T-cell (primary cell): Measurements from ENCODE around the gene CNTNAP2. TPM values are rescaled to one million over a fixed set of nuclear protein-coding genes. Genes with fewer than 3 reads are reported as not detected.
A peak's percentile ranks its signal among the peaks of the same experiment; 100 is the strongest.
"Not testable (repeated sequence)": the region's sequence is repeated elsewhere in the genome, so short reads cannot be mapped to it uniquely, and the experiment has no call there.

Experiments
- ATAC-seq, 4 experiments: fragments of 200-7000 bp in 3 of 4; fragments of 150-1000 bp in 1 of 4; cut with Tn5 transposase; replicated peaks in 1 of 4; 1 replicate in 3 of 4; 2 replicates in 1 of 4; pipeline ENCODE4 v1.10.0; 2021; ENCODE audit warnings: moderate library complexity in 3 of 4, mild to moderate bottlenecking in 2 of 4, moderate number of reproducible peaks in 1 of 4
- CTCF ChIA-PET, 2 donors: fragments of 300-600 bp; sonication (Branson Sonifier 250); formaldehyde crosslinking; loops; one replicate each; lab custom pipeline; 2022; ENCODE audit warnings: antibody characterized with exemption in 2 of 2; lab: Charles Lee
- POLR2A ChIA-PET, 2 donors: fragments of 300-600 bp; sonication (Branson Sonifier 250); formaldehyde crosslinking; loops; one replicate each; lab custom pipeline; 2022; ENCODE audit warnings: antibody characterized with exemption in 2 of 2; lab: Charles Lee
- DNase-seq, 35 experiments: peaks; one replicate each; pipeline versions ENCODE4 v3.0.0 to v3.0.0-alpha.2; 2013 to 2023
- H3K27ac ChIP-seq: one replicate; pipeline ENCODE4 v1.5.1; 2013; ENCODE audit warnings: low read length
- H3K27me3 ChIP-seq, 2 experiments: replicated peaks in 1 of 2; 1 replicate in 1 of 2; 2 replicates in 1 of 2; pipeline versions ENCODE4 v1.6.1 to v1.7.0; 2013; ENCODE audit warnings: low read length in 1 of 2, mixed read lengths in 1 of 2; ENCODE audit not compliant: control insufficient read depth in 2 of 2, insufficient read depth in 2 of 2; ENCODE audit errors: extremely low read depth in 1 of 2
- H3K36me3 ChIP-seq, 2 donors: 1 replicate in 1 of 2; 2 replicates in 1 of 2; pipeline versions ENCODE4 v1.6.1 to v1.7.0; 2013; ENCODE audit warnings: low read length in 1 of 2; ENCODE audit not compliant: control insufficient read depth in 2 of 2, insufficient read depth in 1 of 2; ENCODE audit errors: extremely low read depth in 1 of 2
- H3K4me1 ChIP-seq, 2 experiments: 1 replicate in 1 of 2; 2 replicates in 1 of 2; pipeline versions ENCODE4 v1.6.1 to v1.7.0; 2013; ENCODE audit warnings: low read length in 2 of 2, mixed read lengths in 1 of 2; ENCODE audit not compliant: insufficient read depth in 2 of 2, control insufficient read depth in 1 of 2; ENCODE audit errors: extremely low read depth in 1 of 2
- H3K4me3 ChIP-seq, 2 donors: 1 replicate in 1 of 2; 2 replicates in 1 of 2; pipeline versions ENCODE4 v1.5.1 to v1.7.0; 2013; ENCODE audit warnings: mild to moderate bottlenecking in 2 of 2, low read length in 1 of 2, moderate library complexity in 1 of 2; ENCODE audit not compliant: control insufficient read depth in 1 of 2; ENCODE audit errors: extremely low read depth in 1 of 2
- H3K9me3 ChIP-seq: 2 replicates; pipeline ENCODE4 v1.7.0; 2013
- H3K27ac Mint-ChIP-seq, 2 donors: one replicate each; pipeline ENCODE4 v1.8.0; 2020 to 2021; ENCODE audit warnings: mild to moderate bottlenecking in 2 of 2, mixed read lengths in 2 of 2
- H3K27me3 Mint-ChIP-seq, 2 donors: one replicate each; pipeline ENCODE4 v1.8.0; 2021 to 2022; ENCODE audit warnings: mixed read lengths in 2 of 2
- H3K36me3 Mint-ChIP-seq: one replicate; pipeline ENCODE4 v1.8.0; 2021; ENCODE audit warnings: mixed read lengths
- H3K4me1 Mint-ChIP-seq, 3 donors: one replicate each; pipeline ENCODE4 v1.8.0; 2020 to 2022; ENCODE audit warnings: mixed read lengths in 3 of 3, mild to moderate bottlenecking in 1 of 3
- H3K4me3 Mint-ChIP-seq, 3 donors: one replicate each; pipeline ENCODE4 v1.8.0; 2020 to 2022; ENCODE audit warnings: mild to moderate bottlenecking in 3 of 3, mixed read lengths in 3 of 3, moderate library complexity in 3 of 3
- H3K9me3 Mint-ChIP-seq, 3 donors: one replicate each; pipeline ENCODE4 v1.8.0; 2020 to 2022; ENCODE audit warnings: mixed read lengths in 3 of 3
- WGBS: methylation state at CpG from one replicate; pipeline ENCODE4 v1.1.5; 2013; ENCODE audit warnings: missing lambda C conversion rate; ENCODE audit not compliant: insufficient coverage; 5-methylcytosine and 5-hydroxymethylcytosine counted together
- total RNA-seq, 35 experiments: library from RNA in 6 of 35; stranded (reverse) in 6 of 35; fragments of 120-200 nt in 1 of 35; gene quantifications; one replicate each; pipeline versions ENCODE4 v1.2.1 to v1.2.4 and lab custom pipeline; 2013 to 2026

The CNTNAP2 gene
- total RNA-seq, 5 donors from 2014 or later (not counting 1 experiment from before 2014, with no cell fraction given) = 0.15 to 0.72 (median 0.21) TPM

- ATAC-seq (no peak), DNase-seq (no peak)
- H3K27ac ChIP-seq = no peak overlapping the region
- peaks cover 0 to 3% of the 10 kb centered on the region in 2 experiments for H3K27me3 ChIP-seq
- Mint-ChIP-seq H3K4me3 (no peak overlapping the region), H3K9me3 (no peaks in the 10 kb centered on the region), H3K36me3 (no peaks in the 10 kb centered on the region), H3K27me3 (peaks cover 0 to 10% of the 10 kb centered on the region in 2 donors), H3K27ac (no peak overlapping the region), H3K4me1 (no peaks in the 10 kb centered on the region)
- WGBS = 88% methylated on average over 6 of the region's 8 CpGs
- H3K4me3 ChIP-seq = no peak overlapping the region
- H3K36me3 ChIP-seq = no peaks in the 10 kb centered on the region
- ChIA-PET POLR2A (interaction anchor here in 1 of 2 donors (0.7 kb wide), 1 partner anchor 55 kb away, joined by 4 read pairs; no protein-coding TSS in a partner anchor), CTCF (no interaction called here)
- no peaks in the 10 kb centered on the region for H3K9me3 ChIP-seq
- no peaks in the 10 kb centered on the region for H3K4me1 ChIP-seq
Measured at GRCh38 chr7:148442141-148442655, 2325.6 kb downstream of the CNTNAP2 start.

GRCh38 chr7:148442933-148443332, 2326.3 kb downstream of the CNTNAP2 start:
- H3K4me1 Mint-ChIP-seq = no peaks in the 10 kb centered on the region
- Histone ChIP-seq H3K9me3 (no peaks in the 10 kb centered on the region), H3K4me1 (no peaks in the 10 kb centered on the region), H3K27me3 (peaks cover 0 to 3% of the 10 kb centered on the region in 2 experiments), H3K36me3 (no peaks in the 10 kb centered on the region), H3K4me3 (no peak overlapping the region), H3K27ac (no peak overlapping the region)
- H3K27ac Mint-ChIP-seq = no peak overlapping the region
- H3K4me3 Mint-ChIP-seq = no peak overlapping the region
- ChIA-PET CTCF (no interaction called here), POLR2A (interaction anchor here in 1 of 2 donors (0.7 kb wide), 1 partner anchor 56 kb away, joined by 4 read pairs; no protein-coding TSS in a partner anchor)
- no peaks in the 10 kb centered on the region for H3K36me3 Mint-ChIP-seq
- no peaks in the 10 kb centered on the region for H3K9me3 Mint-ChIP-seq
- H3K27me3 Mint-ChIP-seq = peaks cover 0 to 10% of the 10 kb centered on the region in 2 donors
- DNase-seq (no peak), ATAC-seq (no peak)
- 95% methylated on average over 5 of the region's 6 CpGs for WGBS

- no peaks in the 10 kb centered on the region for H3K4me1 ChIP-seq
- Mint-ChIP-seq H3K36me3 (no peaks in the 10 kb centered on the region), H3K4me1 (no peaks in the 10 kb centered on the region), H3K27ac (no peak overlapping the region), H3K4me3 (no peak overlapping the region), H3K9me3 (no peaks in the 10 kb centered on the region), H3K27me3 (peaks cover 0 to 3% of the 10 kb centered on the region in 2 donors)
- CTCF ChIA-PET = no interaction called here
- H3K36me3 ChIP-seq = no peaks in the 10 kb centered on the region
- H3K9me3 ChIP-seq = no peaks in the 10 kb centered on the region
- H3K27me3 ChIP-seq = no peaks in the 10 kb centered on the region
- no peak for ATAC-seq
- DNase-seq = no peak
- no peak overlapping the region for H3K27ac ChIP-seq
- WGBS = 95% methylated on average over 41 of the region's 42 CpGs
- POLR2A ChIA-PET = no interaction called here
- no peak overlapping the region for H3K4me3 ChIP-seq
Measured at GRCh38 chr7:148445260-148446044, 2328.9 kb downstream of the CNTNAP2 start.

- Mint-ChIP-seq H3K9me3 (no peaks in the 10 kb centered on the region), H3K27ac (no peak overlapping the region), H3K36me3 (no peaks in the 10 kb centered on the region), H3K27me3 (peaks cover under 1 to 2% of the 10 kb centered on the region in 2 donors), H3K4me3 (no peak overlapping the region), H3K4me1 (peaks cover 0 to 4% (median 2%) of the 10 kb centered on the region in 3 donors)
- 31% methylated on average over 2 of the region's 4 CpGs for WGBS
- Histone ChIP-seq H3K9me3 (no peaks in the 10 kb centered on the region), H3K27me3 (no peaks in the 10 kb centered on the region), H3K4me1 (no peaks in the 10 kb centered on the region), H3K4me3 (no peak overlapping the region), H3K36me3 (no peaks in the 10 kb centered on the region), H3K27ac (no peak overlapping the region)
- POLR2A ChIA-PET = no interaction called here
- DNase-seq = no peak
- no peak for ATAC-seq
- CTCF ChIA-PET = no interaction called here
Measured at GRCh38 chr7:148447221-148447849, 2330.7 kb downstream of the CNTNAP2 start.

- H3K4me3 Mint-ChIP-seq, ATAC-seq, H3K27me3 ChIP-seq, H3K36me3 Mint-ChIP-seq, H3K9me3 ChIP-seq, DNase-seq, H3K27me3 Mint-ChIP-seq, H3K27ac ChIP-seq, CTCF ChIA-PET, H3K27ac Mint-ChIP-seq, H3K36me3 ChIP-seq, H3K4me1 ChIP-seq, H3K4me1 Mint-ChIP-seq, H3K9me3 Mint-ChIP-seq, H3K4me3 ChIP-seq: not testable (repeated sequence)
- WGBS = no CpG with 5 or more reads among the region's 8 CpGs
- POLR2A ChIA-PET = interaction anchor here in 1 of 2 donors (0.7 kb wide), 1 partner anchor 97 kb away, joined by 3 read pairs; no protein-coding TSS in a partner anchor
Measured at GRCh38 chr7:148451526-148451925, 2334.9 kb downstream of the CNTNAP2 start.

GRCh38 chr7:148456351-148456750, 2339.8 kb downstream of the CNTNAP2 start:
- 86% methylated on average over 7 of the region's 8 CpGs for WGBS
- H3K27me3 Mint-ChIP-seq = peaks cover 4 to 6% of the 10 kb centered on the region in 2 donors
- peak in 1 of 4 experiments; percentile 9 for ATAC-seq
- H3K9me3 Mint-ChIP-seq = no peaks in the 10 kb centered on the region
- no peak overlapping the region for H3K27ac Mint-ChIP-seq
- Histone ChIP-seq H3K36me3 (no peaks in the 10 kb centered on the region), H3K4me3 (no peak overlapping the region), H3K9me3 (no peaks in the 10 kb centered on the region), H3K27me3 (peaks cover 0 to 14% of the 10 kb centered on the region in 2 experiments), H3K4me1 (no peaks in the 10 kb centered on the region), H3K27ac (no peak overlapping the region)
- no peak overlapping the region for H3K4me3 Mint-ChIP-seq
- CTCF ChIA-PET = no interaction called here
- H3K36me3 Mint-ChIP-seq = no peaks in the 10 kb centered on the region
- DNase-seq = no peak
- peaks cover 0 to 2% (median 2%) of the 10 kb centered on the region in 3 donors for H3K4me1 Mint-ChIP-seq
- POLR2A ChIA-PET = no interaction called here
